ENCODE data around the gene DGKZ. TPM values are rescaled to one million over a fixed set of nuclear protein-coding genes. Genes with fewer than 3 reads are reported as not detected.

Gene DGKZ
- total RNA-seq, 1 experiment from 2014 or later = 190 TPM

DNA sequence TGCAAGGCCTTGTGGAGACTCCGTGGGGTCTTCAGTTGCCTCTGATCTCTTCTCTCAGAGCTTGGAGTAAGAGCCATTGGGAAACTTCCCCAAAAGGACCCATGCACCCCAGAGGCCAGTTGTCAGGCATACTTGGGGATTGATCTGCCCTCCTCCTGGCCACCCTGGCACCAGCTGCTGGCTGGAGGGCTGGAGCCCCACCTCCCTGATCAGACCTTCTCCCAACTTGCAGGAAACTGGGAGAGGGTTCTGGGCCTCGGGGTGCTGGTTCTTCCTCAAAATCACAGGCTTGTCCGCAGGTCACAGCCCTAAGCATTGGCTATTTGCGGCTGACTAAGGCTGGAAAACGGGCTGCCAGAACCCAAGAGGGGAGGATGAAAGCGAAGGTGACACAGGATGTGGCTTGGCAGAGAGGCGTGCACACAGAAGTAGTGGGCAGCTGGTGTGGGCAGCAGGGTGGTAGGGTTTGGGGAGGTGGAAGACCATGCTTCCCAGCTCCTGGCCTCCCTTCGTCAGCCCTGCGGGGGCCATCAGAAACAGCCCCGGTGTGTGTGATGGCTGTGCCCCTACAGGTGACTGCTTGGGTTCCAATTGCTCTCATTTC, 1.3 kb upstream of the DGKZ start:
- no peak for DNase-seq (ENCODE audit: low spot score)

GRCh38 chr11:46347637-46348311, 511 bp downstream of the DGKZ start:
- DNase-seq (ENCODE audit: low spot score) = peak; percentile 34

DNA sequence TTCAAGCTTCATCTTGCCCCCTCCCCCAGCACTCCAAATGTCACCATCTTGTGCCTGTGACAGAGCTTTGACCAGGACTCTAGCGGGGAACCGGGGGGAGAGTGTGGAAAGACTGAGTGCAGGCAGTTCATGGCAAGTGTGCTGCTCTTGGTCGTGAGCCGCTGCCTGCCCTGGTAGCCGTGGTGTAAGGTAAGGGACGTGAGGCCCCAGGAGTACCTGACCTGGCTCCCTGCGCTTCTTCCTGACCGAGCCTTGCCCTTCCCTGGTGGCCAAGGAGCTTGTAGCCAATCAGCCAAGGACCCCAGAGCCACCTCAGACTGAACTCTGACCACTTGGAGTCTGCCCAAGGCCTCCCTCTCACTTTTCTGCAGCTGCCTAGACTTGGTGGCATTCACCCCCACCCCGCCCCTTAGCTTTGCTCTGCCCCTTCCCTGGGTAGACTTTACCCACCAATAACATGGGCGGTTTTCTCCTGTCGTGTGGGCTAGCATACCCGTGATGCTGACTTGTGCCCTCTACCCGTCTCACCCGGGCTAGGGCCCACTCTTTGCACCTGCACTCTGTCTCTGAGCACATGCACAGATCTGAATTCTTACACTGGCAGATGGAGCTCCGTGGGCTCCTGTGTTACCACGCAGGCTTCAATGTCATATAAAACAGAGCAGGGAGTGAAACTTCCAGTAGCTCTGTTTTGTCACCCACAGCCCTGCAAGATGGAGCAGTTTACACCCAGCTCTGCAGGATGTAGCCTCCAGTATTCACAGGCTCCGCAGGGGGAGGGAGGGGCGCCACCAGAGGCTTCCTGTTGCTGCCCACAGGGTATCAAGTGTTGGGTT, 1.5 kb downstream of the DGKZ start:
- DNase-seq (ENCODE audit: low spot score) = peak; percentile 36

DNA sequence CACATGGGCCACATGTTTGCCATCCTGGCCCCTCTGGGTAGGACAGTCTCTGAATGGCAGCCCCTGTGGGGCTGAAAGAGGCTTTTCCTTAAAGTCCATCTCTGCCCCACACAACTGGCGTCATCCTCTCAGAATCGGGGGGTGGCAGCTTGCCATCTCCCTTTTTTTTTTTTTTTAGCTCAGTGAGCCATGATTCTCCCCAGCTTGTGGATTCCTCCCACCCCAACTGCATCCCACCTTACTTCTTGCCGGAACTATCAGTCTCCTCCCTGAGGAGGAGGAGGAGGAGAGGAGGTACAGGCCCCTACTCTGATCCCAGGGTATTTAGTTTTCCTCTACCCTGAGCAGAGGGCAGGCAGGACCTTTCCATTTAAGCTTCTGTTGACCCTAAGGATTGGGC, 3.4 kb downstream of the DGKZ start:
- DNase-seq (ENCODE audit: low spot score) = no peak

GRCh38 chr11:46351148-46351547, 3.9 kb downstream of the DGKZ start:
- no peak for DNase-seq (ENCODE audit: low spot score)

DNA sequence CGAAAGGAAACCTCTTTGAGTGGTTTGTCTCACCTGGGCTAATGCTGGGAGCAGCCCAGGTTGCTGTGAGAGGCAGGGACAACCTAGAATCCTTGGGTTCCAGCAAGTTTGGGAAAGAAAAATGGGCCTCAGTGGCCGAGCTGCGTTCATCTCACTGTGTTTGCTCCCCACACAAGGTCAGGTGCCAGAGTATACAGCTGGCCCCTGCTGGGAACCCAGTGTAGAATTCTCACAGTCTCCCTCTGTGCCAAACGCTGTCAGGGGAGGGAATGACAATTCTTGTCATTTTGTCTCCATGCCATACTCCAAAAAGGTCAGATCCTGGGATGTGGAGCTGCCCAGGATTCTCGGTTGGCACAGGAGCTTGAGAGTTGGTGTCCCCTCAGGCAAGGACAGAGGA, 4.3 kb downstream of the DGKZ start:
- DNase-seq (ENCODE audit: low spot score) = no peak

DNA sequence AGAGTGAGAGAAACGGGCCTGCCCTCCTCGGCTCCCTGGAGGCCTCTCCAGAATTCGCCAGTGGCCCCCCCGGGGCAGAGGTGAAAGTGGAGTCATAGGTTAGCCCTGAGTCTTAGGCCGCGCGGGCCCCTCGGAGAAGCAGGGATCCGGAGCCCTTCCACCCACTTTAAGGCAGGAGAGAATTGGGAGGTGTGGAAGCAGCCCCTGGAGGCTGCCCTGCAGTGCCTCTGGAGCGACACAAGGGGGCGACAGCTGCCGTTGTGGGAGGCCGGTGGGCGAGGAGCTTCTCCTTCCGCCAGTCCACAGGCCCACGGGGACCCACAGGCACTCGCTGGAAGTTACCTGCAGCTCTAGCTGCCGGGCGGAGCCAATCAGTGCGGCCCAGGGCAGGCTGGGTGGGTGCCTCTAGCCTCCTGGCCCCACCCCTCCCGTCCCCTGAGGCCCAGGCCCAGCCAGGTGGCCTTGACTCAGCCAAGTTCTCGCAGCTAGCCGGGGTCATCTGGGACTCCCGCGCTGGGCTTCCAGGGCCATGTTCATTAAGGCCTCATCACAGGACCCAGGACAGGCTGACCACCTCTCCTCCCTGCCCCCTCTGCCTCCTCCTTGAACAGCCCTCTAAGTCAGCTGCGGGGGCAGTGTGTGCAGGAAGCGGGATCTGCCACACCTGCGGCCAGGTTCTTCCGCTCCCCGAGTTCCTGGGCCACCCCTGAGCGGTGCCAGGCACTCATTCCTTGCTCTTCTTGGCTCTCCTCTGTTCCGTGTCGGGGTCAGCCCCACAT, 5.0 kb downstream of the DGKZ start:
- DNase-seq (ENCODE audit: low spot score) = peak; percentile 51

DNA sequence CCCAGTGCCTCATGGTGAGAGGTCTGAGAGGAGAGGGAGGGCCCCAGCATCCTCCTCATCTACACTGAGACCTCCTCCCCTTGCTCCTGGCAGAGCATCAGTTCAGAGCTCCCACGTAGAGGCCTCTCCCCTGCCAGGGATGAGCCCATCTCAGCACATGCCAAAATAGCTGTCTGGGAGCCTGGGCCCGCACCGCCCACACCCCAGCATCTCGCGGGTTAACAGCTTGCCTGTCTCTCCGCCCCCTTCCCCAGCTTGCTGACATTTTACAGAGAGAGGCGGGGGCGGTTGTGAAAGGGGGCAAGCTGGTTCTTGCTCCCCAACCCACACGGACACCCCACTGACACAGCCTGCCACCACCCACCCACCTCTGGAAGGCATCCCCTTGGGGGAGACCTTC, 6.4 kb downstream of the DGKZ start:
- DNase-seq (ENCODE audit: low spot score) = no peak

DNA sequence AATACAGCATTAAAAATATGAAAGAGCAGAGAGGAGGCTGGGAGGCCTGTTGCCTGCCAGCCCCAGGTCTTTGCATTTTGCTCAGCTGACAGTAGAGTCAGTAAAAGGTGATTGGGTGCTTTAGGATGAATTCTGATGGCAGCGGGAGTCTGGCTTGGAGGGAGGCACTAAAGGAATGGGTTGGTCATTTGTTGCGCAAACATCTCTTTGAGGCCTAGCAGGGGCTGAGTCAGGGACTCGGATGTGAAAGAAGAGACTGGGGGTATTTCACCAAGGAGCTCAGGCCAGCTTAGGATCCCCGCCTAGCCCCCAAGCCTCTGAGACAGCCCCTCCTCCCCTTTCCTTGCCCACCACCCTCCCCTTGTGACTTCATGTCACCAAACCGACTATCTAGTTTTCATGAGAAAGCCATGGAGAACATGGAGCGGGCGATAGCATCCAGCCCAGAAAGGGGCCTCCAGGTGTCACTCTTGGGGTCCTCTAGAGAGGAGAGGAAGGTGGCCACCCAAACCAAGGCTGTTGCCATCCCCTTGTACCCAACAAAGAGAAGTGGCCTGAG, 9.7 kb downstream of the DGKZ start:
- no peak for DNase-seq (ENCODE audit: low spot score)

- DNase-seq (ENCODE audit: low spot score) = no peak
Observed at GRCh38 chr11:46357483-46357936, 10.2 kb downstream of the DGKZ start.

DNA sequence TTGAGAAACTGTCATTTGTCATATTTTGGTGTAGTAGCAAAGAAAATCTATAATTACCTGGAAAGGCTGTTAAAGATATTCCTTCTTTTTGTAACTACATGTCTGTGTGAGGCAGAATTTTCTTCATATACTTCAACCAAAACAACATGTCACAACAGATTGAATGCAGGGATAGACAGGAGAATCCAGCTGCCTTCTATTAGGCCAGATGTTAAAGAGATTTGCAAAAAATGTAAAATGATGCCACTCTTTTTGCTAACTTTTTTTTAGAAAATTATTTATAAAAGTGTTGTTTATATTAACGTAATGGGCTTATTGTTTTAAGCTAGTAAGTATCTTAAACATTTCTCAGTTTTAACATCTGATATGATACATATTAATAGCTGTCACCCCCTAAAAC, 12.7 kb downstream of the DGKZ start:
- DNase-seq (ENCODE audit: low spot score) = no peak

- no peak for DNase-seq (ENCODE audit: low spot score)
Observed at GRCh38 chr11:46360878-46361277, 13.6 kb downstream of the DGKZ start.

- no peak for DNase-seq (ENCODE audit: low spot score)
Observed at GRCh38 chr11:46361283-46362155, 14.3 kb downstream of the DGKZ start.

GRCh38 chr11:46362156-46363030, 15.1 kb downstream of the DGKZ start:
- DNase-seq (ENCODE audit: low spot score) = no peak

- DNase-seq (ENCODE audit: low spot score) = peak; percentile 92
Observed at GRCh38 chr11:46363031-46363407, 15.8 kb downstream of the DGKZ start.

DNA sequence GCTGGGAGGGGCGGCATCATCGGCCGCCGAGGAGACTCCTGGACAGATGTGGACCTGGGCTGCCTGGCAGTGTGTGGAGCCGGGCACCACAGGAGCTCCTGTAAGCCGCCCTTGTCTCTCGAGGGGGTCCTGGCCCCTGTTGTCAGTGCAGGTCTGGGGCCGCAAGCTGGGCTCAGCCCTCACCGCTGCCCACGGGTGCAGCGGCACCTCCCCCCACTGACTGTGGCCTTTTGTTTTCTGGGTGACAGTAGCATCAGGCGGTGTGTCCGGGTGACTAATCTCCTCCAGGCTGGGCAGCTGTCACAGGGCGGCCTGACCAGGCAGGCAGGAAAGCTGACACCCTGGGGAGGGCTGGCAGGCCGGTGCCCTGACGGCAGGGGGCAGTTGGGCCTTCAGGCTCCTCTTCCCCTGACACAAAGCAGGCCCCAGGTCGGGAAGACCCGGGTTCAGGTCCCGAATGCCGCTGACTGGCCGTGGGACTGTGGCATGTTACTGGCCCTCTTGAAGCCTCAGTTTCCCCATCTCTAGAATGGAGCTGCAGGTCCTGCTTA, 16.3 kb downstream of the DGKZ start:
- DNase-seq (ENCODE audit: low spot score) = peak; percentile 92

DNA sequence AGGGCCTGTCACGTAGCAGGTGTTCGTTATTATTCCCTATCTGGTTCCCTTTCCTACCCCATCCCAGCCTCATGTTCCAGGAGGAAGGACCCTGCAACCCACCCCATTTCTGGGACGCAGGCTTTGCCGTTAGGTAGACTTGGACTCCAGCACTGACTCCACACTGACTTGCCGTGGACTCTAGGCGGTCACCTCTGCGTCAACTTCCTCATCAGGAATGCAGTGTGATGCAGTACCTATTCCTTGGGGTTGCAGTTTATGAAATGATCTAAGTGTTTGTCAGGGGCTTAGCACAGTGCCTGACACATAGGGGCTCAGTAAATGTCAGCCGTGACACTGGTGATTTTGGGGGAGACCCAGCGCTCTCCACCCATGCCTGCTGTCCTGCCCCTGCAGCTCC, 16.8 kb downstream of the DGKZ start:
- DNase-seq (ENCODE audit: low spot score) = no peak

GRCh38 chr11:46364791-46365190, 17.5 kb downstream of the DGKZ start:
- DNase-seq (ENCODE audit: low spot score) = no peak

GRCh38 chr11:46366260-46366659, 19.0 kb downstream of the DGKZ start:
- no peak for DNase-seq (ENCODE audit: low spot score)
